Ovary (tissue), 3 donors: ENCODE results near the gene HOATZ.

Experiments used
- CTCF ChIP-seq, 3 donors: fragments of 450-650 bp in 2 of 3; fragments of 200-600 bp in 1 of 3; IDR thresholded peaks; one replicate each; pipeline versions ENCODE4 v1.5.1 to v1.8.0; 2016 to 2022; ENCODE audit warnings: antibody characterized with exemption in 3 of 3, mild to moderate bottlenecking in 1 of 3
- EP300 ChIP-seq: sonication (generic); formaldehyde crosslinking; IDR thresholded peaks from one replicate; pipeline ENCODE4 v1.6.1; 2017; ENCODE audit warnings: antibody characterized with exemption
- POLR2A ChIP-seq: fragments of 450-650 bp; IDR thresholded peaks from one replicate; pipeline ENCODE4 v1.6.1; 2017; ENCODE audit warnings: antibody characterized with exemption, mild to moderate bottlenecking, moderate library complexity
- donor health status: DM: no; HTN: no; CAD: no.

GRCh38 chr11:111559800-111560464 is 45.4 kb downstream of the HOATZ start:
- TF ChIP-seq CTCF (IDR thresholded peaks at IDR 0.05), result no peak
- TF ChIP-seq EP300, result no peak
- TF ChIP-seq POLR2A, result no peak
